ENCODE results near the gene TBC1D8.

TBC1D8 gene

DNA sequence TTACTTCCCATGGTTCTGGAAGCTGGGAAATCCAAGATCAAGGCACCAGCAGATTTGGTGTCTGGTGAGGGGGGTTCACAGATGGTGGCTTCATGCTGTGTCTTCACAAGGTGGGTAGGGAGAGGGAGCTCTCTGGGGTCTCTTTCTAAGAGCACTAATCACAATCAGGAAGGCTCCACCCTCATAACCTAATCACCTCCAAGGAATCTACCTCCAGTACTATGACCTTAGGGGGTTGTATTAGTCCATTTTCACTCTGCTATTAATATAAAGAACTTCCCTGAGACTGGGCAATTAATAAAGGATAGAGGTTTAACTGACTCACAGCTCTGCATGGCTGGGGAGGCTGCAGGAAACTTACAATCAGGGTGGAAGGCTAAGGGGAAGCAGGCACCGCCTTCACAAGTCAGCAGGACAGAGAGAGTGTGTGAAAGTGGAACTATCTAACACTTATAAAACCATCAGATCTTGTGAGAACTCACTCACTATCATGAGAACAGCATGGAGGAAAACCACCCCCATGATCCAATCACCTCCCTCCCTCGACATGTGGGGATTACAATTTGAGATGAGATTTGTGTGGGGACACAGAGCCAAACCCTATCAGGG, 17.6 kb downstream of the TBC1D8 start:
- no peak for FAIRE-seq

DNA sequence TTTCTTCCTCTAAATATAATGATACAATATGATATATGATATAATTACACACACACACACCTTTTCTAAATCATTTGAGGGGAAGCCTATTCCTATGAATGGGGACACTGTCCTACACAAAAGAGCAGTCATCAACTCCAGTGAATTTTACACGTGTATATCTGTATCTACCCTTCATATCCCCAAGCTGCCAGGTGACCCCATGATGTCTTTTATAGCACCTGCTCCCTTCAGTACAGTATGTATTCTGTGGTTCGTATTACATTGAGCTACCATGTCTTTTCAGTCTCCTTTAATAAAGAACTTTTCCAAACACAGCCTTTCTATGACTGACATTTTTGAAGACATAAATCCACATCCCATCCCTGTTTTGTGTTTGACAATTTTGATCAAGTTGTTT, 19.0 kb downstream of the TBC1D8 start:
- no peak for FAIRE-seq

GRCh38 chr2:101130081-101130480, 21.1 kb downstream of the TBC1D8 start:
- FAIRE-seq: no peak

DNA sequence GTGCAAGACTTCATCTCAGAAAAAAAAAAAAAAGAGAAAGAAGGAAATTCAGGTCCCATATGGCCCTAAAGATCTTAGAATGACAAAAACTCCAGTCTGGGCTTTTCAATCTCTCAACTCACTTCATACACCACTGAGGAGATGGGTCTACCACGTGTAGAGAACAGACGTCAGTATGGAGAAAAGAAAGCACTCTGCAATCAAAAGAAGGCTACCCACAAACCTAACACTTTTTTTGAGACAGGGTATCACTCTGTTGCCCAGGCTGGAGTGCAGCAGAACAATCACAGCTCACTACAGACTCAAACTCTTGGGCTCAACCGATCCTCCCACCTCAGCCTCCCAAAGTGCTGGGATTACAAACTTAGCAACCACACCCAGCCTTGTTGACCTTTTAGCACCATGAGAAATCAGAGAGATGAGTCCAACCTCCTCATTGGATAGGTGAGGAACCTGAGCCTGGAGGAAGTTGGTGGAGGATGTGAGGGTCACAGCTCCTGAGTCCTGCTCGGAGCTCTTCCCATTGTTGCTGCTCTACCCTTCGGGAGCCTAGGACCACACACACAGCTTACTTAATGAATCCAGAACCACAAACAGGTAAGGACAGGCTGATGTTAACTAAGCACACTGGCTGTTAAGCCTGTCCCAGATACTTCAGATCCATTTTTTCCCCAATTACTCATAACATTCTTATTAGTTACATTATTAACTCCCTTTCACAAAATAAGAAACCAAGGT, 23.7 kb downstream of the TBC1D8 start:
- FAIRE-seq: no peak

DNA sequence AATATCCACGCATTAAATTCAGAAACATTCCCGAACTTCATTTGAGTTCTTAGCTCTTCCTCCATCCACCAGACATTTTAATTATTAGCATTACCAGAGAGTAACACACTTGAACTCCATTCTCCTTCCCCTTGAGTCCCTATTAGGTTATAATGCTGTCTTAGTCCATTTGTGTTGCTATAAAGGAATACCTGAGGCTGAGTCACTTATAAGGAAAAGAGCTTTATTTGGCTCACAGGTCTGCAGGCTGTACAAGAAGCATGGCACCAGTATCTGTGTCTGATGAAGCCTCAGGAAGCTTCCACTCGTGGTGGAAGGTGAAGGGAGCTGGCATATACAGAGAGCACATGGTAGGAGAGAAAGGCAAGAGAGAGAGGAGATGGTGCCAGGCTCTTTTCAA, 25.4 kb downstream of the TBC1D8 start:
- no peak for FAIRE-seq

GRCh38 chr2:101125374-101125773, 25.8 kb downstream of the TBC1D8 start:
- FAIRE-seq: no peak

DNA sequence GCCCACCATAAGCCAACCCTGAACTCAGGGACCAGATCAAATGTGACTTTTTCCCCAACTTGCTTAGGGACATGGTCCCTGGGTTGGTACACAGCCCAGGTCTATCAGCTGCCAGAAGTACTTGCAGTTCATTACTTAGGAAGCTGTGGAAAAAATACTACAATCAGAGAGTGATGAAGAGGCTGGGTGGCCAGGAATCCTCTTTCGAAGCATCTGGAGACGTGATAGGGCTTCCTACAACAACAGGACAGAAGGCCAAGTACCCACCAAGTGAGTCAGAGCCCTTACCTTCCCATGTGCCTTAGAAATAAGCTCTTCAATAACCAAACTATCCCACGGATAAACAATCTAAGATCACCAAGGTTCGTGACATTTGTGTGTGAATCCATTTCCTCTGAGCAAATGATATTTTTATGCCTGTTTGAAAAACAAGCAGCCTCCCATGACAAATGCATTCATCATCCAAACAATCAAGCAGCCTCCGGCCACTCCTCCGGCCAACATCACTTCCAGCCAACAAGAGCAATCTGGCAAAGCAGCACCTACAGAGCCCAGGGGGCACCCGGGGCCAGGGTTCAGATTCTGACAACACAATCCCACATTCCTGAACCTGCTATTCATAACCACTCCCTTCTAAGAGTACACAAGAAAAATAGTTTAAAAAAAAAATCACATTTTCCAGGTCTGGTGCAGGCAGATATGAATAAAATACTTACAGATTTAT, 26.4 kb downstream of the TBC1D8 start:
- no peak for FAIRE-seq

DNA sequence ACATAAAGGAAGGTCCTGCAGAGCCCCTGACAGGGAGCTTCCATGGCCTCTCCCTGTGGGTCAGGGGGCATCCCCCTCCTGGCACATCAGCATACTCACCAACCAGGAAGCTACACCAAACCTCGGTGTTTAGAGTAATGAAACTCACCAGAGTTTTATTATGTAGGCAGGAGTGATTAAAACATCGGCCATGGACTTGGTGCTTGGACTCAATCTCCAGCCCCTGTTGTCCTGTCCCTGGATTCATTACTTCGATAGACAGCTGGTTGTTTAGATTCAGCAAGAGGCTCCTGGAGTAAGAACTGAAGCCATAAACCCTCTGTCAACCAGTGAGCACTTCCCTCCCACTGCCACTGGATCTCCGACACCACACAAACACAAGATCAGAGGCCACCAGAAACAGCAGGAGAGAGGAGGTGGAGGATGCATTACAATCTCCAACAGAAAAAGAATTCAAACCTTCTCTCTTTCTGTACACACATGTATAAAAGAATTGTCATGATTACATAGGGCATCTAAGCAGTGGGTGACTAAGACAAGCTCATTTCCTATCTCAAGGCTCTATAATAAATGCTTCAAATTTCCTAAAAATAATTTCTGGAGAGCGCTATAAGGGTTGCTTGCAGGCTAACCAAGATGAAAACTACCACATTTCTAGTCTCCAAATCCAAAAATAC, 27.2 kb downstream of the TBC1D8 start:
- FAIRE-seq: no peak

DNA sequence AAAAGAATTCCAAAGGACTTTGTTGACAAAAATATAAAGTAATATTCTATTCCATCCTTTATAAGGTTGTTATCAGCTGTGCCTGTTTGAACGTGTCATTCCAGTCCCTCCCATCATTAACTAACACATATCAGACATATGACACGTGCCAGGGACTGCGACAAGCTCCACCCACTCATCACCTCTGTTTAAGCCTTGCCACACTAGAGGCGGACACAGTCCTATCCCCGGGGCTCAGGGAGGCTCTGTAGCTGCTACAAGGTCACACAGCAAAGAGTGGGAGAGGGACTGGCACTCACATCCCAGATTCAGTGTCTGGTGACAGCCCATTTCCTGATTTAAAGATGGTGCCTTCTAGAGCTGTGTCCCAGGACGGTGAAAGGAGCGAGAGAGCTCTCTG, 30.0 kb downstream of the TBC1D8 start:
- no peak for FAIRE-seq

GRCh38 chr2:101120124-101120996, 30.8 kb downstream of the TBC1D8 start:
- no peak for FAIRE-seq

DNA sequence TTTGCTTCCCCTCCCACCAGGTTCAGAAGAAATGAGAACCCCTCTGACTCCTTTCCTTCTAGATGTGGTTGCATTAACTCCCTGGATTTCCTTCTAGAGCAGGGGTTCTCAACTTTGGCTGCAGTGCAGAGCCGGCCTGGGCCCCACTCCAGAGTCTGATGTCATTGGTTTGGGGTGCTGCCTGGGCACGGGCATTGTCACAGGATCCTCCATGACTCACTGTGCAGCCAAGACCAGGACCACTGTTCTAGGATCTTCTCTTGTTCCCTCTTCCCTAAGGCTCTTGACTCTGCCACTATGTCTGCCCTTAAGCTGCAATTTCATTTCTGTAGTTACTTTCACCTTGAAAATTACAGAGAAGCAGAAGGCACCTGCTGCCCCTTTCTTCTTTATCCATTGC, 31.8 kb downstream of the TBC1D8 start:
- FAIRE-seq: no peak

- no peak for FAIRE-seq
These were observed 34.2 kb downstream of the TBC1D8 start for GRCh38 chr2:101116841-101117552.

GRCh38 chr2:101116348-101116747, 34.8 kb downstream of the TBC1D8 start:
- FAIRE-seq: no peak

DNA sequence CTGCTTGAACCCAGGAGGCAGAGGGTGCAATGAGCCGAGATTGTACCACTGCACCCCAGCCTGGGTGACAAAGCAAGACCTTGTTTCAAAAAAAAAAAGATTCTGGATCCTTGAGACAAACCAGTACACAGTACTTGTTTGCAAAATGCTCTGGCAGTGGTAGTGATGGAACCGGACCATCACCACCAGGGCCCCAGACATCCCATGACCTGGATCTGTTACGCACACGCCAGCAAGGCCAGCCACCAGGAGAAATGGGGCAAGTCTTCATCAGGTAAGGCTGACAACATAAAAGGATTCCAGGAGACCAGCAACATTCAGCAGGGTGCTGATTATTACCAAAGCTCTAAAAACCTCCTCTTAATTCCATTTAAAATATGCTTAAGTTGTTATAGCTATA, 35.5 kb downstream of the TBC1D8 start:
- no peak for FAIRE-seq

DNA sequence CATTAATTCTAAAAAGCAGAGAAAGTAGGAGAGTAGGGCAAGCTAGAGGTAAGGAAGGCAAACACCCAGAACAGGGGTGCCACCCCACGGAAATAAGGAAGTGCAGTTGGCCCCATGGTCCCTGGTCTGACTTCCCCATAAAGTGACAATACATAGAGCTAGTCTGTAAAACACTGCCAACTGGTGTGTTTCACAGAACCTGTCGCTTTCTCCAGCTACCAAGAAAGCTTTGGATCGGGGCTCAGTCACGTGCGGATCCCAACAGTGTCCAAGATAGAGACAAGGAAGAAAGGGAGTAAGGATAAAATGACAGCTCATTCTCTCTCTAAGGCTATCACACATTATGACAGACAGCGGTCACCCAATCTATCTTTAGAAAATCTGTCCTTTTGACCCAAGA, 36.4 kb downstream of the TBC1D8 start:
- no peak for FAIRE-seq

DNA sequence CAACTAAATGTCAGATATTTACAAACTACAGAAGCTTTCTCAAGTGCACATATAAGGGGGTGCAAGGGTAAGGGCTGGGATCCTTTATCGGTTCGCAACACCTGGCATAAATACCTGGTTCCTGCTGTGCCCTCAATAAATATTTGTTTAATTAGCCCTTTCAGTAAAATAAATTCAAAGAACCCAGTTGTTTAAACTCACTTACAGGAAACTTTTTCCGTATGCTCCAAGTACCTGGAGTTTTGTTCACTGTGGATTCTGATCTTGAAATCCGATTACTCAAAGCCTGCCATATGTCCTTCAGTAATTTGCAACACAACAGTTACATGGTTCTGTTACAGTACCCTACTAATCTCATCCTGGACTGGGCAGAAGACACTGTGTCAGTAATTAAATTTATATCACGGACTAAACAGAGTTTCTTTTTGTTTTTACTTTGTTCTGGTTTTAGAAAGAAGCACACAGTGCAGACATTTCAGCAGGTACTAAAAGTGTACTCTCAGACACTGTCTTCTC, 36.9 kb downstream of the TBC1D8 start:
- no peak for FAIRE-seq

DNA sequence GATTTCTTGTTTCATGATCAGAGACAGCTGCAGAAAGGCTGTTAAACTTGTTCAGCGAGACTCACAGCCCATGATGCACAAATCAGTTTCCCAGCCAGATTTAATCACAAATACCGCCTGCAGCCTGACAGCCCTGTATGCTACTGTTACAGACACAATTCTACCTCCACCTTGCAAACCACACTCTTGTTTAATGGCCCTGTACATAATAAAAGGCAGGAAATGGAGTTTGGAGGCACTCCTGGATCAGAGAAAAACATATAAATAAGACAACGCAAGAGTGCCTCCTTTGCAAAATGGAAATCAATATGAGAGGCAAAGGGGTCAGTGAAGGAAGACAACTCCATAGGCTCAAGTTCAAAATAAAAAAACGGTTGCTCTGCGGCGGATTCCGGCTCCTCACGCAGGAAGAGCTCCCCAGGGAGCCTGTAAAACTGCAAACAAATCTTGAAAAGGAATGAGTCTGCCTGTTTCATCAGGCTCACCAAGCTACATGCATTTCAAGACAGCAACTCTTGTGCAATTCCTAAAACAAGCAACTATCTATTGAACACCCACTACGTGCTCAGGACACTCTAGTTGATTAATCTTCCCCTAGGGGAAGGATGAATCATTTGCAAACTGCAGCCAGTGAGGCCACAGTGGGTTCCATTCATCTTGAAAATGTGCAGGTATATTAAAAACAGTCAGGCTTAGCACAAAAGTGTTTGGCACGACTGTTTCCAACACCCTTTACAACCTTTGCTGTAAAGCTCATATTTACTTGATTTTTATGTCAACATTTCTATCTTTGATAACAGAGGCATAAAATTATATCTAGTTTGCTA, 37.5 kb downstream of the TBC1D8 start:
- no peak for FAIRE-seq

DNA sequence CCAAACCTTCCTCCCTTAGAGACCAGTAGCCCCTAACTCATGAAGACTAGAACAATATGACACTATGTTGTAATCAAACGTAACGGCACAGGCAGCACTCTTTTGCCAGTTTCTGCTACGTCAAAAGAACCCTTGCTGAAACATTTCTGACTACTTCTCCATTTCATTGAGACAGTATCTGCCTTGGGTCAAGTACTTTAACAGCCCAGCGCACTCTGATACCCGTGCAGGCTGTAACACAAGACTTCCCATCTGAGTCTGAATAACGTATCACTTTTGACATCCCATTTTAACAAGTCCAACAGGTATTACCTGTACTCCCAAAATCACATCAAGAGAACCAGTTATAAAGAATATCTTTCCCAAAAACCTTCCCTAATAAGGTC, 38.4 kb downstream of the TBC1D8 start:
- FAIRE-seq: no peak

DNA sequence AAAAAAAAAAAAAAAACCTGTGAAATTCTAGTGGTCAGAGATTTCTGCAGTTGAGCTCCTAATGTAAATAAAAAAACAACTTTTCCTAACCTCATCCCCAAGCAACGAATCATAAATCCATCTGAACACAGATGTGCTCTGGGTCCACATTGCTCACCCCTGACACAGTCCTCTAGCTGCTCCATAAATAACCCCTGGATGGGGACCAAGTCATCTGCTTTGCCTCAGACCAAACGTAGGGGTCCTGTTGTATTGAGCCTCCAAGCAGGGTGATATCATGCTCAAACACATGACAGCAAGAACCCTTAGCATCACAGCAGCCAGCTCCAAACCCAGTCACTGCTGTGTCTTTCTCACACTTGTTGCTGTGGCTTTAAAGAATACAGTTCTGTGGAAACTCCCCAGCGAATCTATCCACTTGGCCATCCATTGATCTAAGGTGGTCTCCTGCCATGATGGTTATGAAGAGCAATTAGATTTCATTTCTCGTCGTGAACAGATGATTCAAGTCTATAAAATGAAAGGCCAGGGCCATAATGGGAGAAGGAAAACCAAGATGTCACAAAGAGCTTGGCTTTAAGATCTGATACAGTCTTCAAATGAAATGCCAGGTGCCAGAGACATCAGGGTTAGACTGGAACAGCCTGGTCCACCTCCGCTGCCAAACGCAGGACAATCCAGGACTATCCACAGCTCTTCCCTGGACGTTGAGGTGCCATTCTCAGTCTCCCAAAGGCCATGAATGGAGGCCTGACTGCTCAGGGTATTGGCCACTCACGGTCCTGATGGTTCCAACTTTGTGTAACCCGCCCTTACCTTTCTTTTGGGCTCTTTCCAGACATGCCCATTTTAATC, 39.0 kb downstream of the TBC1D8 start:
- FAIRE-seq: no peak

Data from TTC549 (cell line).